Measurements from ENCODE around the gene NBPF1. TPM values are rescaled to one million over a fixed set of nuclear protein-coding genes. Genes with fewer than 3 reads are reported as not detected.
A peak's percentile ranks its signal among the peaks of the same experiment; 100 is the strongest.
"Not testable (repeated sequence)": the region's sequence is repeated elsewhere in the genome, so short reads cannot be mapped to it uniquely, and the experiment has no call there.

Gene NBPF1
- total RNA-seq, 2 experiments from 2014 or later, result 5.8 to 6.2 TPM

- H3K27ac Mint-ChIP-seq; H3K4me3 Mint-ChIP-seq; H3K36me3 Mint-ChIP-seq (ENCODE audit: low read depth); H3K9me3 Mint-ChIP-seq (ENCODE audit: low read depth); CTCF ChIA-PET; H3K4me1 Mint-ChIP-seq; H3K27me3 Mint-ChIP-seq: not testable (repeated sequence)
- POLR2A ChIA-PET, result interaction anchor here (0.6 to 1.6 kb wide), 10 partner anchors 74 to 991 kb away, joined by 3 to 19 read pairs (median 4); partner anchors contain the start of genes NECAP2 and RNU1-2
- DNase-seq (peak; percentile 85), ATAC-seq (peak; percentile 57)
- intact Hi-C loops (cut with DNase I, micrococcal nuclease), result loop anchor here in 1 of 2 experiments (1.0 to 5.0 kb wide), 3 partner anchors 98 to 390 kb away; partner anchors contain the start of gene NBPF1
Observed at GRCh38 chr1:16514107-16515055, 99.0 kb downstream of the NBPF1 start, which contains the start of gene RNU1-1. TSS of gene RNU1-1 (minus strand) at chr1:16514285.

- CTCF ChIA-PET; H3K27me3 Mint-ChIP-seq; H3K4me1 Mint-ChIP-seq; H3K36me3 Mint-ChIP-seq (ENCODE audit: low read depth); H3K4me3 Mint-ChIP-seq; H3K9me3 Mint-ChIP-seq (ENCODE audit: low read depth); H3K27ac Mint-ChIP-seq: not testable (repeated sequence)
- POLR2A ChIA-PET, result interaction anchor here (0.6 to 1.6 kb wide), 14 partner anchors 9 to 990 kb away, joined by 3 to 19 read pairs (median 4); partner anchors contain the start of genes NECAP2 and RNU1-2
- intact Hi-C loops (cut with DNase I, micrococcal nuclease), result loop anchor here in 1 of 2 experiments (1.0 to 2.0 kb wide), 3 partner anchors 14 to 391 kb away; no protein-coding TSS in a partner anchor
- DNase-seq (peak; percentile 53), ATAC-seq (peak; percentile 100)
Observed at GRCh38 chr1:16513412-16514106, 99.8 kb downstream of the NBPF1 start.

GRCh38 chr1:16512624-16513411 is 100.5 kb downstream of the NBPF1 start:
- intact Hi-C loops (cut with DNase I, micrococcal nuclease), result loop anchor here in 1 of 2 experiments (1.0 kb wide), 1 partner anchor 14 kb away; no protein-coding TSS in a partner anchor
- CTCF ChIA-PET; H3K9me3 Mint-ChIP-seq (ENCODE audit: low read depth); H3K4me3 Mint-ChIP-seq; H3K27me3 Mint-ChIP-seq; H3K4me1 Mint-ChIP-seq; H3K36me3 Mint-ChIP-seq (ENCODE audit: low read depth); ATAC-seq; H3K27ac Mint-ChIP-seq: not testable (repeated sequence)
- POLR2A ChIA-PET, result interaction anchor here (0.9 to 1.6 kb wide), 4 partner anchors 8 to 392 kb away, joined by 3 to 19 read pairs (median 4); no protein-coding TSS in a partner anchor
- DNase-seq, result peak; percentile 34

Other genes starting within 250 kb of the NBPF1 start
- gene SZRD1, start 246.3 kb downstream of the NBPF1 start, total RNA-seq, result 100 to 1,000 TPM; 184 to 238 TPM
- gene SPATA21, start 176.1 kb downstream of the NBPF1 start, total RNA-seq, result not detected
- 10 to 100 TPM; 46.5 to 54.2 TPM for gene NECAP2, start 172.8 kb downstream of the NBPF1 start, total RNA-seq
- 1,000 to 10,000 TPM; 1,573 to 2,291 TPM for gene RNU1-1, start 99.3 kb downstream of the NBPF1 start, total RNA-seq
- gene RNU1-3, start 53.4 kb upstream of the NBPF1 start, total RNA-seq, result 1,000 to 10,000 TPM; 1,573 to 2,291 TPM
- gene RNU1-4, start 127.0 kb upstream of the NBPF1 start, total RNA-seq, result 1,000 to 10,000 TPM; 1,573 to 2,291 TPM